Fibroblast of the aortic adventitia (primary cell): ENCODE results near the gene PITPNM3. TPM values are rescaled to one million over a fixed set of nuclear protein-coding genes. Genes with fewer than 3 reads are reported as not detected.

Experiments used
- DNase-seq: peaks from one replicate; pipeline ENCODE4 v3.0.0-alpha.2; 2010; ENCODE audit warnings: low read depth
- H3K4me3 ChIP-seq: 2 replicates; pipeline ENCODE4 v1.5.1; 2011; ENCODE audit warnings: low read depth, mild to moderate bottlenecking, control low read depth, low read length, moderate library complexity
- CTCF ChIP-seq: IDR thresholded peaks from 2 replicates; pipeline ENCODE4 v1.5.1; 2011; ENCODE audit warnings: mild to moderate bottlenecking, low read length, control low read depth, inconsistent platforms; ENCODE audit not compliant: insufficient read depth
- total RNA-seq: library from RNA; depleted of rRNA; stranded (reverse); fragments of >200 nt; gene quantifications from 2 replicates; pipeline ENCODE4 v1.2.3, GENCODE V29; 2012; ENCODE audit warnings: low replicate concordance

PITPNM3 gene
- total RNA-seq, 1 donor = 1.3 TPM

DNA sequence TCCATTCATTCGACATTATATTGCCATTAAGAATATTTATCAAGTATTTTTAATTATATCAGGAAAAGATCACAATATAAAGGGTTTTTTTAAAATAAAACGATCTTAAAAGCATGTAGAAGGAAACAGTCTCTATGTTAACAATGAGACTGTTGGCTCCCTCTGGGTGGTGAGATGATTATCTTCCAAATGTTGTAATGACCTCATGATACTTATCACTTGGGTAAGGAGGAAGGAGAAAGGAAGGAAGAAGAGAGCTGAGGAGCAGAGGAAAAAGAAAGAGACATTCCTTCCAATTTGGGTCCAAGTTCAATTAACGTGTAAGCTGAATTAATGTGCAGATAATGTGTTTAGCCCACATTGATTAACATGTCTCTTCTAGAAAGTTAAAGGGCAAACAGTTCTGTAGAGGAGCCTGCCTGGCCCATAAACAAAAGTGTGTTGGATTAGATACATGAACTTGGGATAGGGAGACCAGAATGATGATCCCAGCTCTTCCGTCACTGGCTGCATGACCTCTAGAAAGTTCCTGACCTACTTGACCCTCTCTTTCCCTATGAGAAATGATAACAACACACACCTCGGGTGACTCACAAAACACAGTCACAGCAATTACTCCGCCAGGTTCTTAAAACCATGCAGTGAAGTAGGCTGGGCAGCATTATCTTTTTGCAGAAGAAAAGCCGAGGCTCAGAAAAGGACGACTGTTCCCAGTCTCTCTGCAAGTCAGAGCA is 80.1 kb downstream of the PITPNM3 start:
- no peak for DNase-seq
- no peak for TF ChIP-seq CTCF
- no peak overlapping the region for H3K4me3 ChIP-seq

DNA sequence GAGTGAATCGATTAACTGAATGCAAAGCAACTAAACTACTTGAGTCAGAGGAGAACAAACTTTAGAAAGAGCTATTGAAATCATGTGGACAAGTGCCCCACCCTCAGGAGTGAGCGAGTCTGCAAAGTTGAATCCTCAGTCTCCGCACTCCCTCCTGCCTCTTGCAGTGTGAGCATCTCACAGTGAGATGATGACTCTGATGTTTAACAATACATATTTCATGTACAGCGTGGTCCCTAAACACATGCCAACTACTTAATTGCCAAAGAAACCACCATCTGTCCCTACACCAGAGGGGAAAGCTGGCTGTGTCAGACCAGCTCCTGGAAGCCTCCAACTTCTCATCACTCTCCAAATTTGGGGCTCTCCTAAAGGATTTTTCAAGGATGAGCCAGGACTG is 80.9 kb downstream of the PITPNM3 start:
- no peak for TF ChIP-seq CTCF
- H3K4me3 ChIP-seq = no peak overlapping the region
- no peak for DNase-seq

DNA sequence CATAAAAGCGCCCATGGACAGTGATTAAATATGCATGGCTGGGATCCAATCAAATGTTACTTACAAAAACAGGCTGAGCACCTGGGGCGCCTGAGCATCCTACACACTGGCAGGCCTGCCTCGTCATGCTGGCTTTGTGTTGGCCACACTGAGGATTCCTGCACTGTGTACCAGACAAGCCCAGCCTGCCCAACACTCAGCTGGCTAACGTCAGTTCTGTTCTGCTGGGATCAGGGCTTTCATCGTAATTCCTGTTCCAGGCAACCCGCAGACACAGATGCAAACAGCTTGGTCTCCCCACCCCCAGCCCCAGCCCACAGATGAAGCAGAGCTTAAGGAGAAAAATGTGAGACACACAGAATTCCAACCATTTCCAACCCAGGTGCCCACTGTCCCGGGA is 81.4 kb downstream of the PITPNM3 start:
- TF ChIP-seq CTCF = no peak
- DNase-seq = no peak
- no peak overlapping the region for H3K4me3 ChIP-seq

DNA sequence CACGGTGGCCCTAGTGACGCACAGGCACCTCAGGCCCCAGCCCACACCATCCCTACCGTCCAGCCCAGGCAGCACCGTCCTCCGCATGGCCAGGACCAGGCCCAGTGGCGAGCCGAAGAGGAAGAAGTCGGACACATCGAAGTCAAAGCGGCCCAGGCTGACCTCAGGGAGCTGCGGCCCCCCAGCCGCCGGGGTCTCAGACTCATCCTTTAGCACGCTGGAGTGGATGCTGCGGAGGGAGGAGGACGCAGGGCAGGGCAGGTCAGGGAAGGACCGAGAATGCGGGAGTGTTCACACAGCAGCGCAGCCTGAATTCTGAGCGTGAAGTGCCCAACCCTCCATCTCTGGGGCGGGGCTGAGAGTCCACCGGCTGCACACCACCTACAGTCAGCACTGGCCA is 82.0 kb downstream of the PITPNM3 start:
- no peak for DNase-seq
- no peak for TF ChIP-seq CTCF
- no peak overlapping the region for H3K4me3 ChIP-seq

- DNase-seq = peak; percentile 75
- H3K4me3 ChIP-seq = no peak overlapping the region
- TF ChIP-seq CTCF = peak; percentile 99
Measured at GRCh38 chr17:6473128-6473767, 83.1 kb downstream of the PITPNM3 start.

DNA sequence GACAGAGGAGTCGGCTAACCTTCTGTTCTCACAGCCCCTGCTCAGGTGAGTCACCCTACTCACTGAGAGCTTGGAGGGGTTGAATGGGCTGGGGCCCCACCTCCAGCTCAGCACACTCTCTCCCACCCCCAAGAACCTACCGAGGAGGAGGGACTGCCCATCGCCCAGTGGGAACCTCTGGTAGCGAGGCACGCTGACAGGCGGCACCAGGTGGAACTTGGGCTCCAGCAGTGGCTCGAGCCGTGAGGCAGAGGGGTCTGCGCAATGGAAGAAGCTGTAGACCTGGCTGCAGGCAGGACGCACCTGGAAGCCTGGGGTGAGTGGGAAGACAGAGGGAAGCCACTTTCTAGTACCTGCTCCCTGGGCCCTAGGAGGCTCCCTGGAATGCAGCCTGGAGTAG is 83.8 kb downstream of the PITPNM3 start:
- no peak for TF ChIP-seq CTCF
- no peak for DNase-seq
- H3K4me3 ChIP-seq = no peak overlapping the region
